HS-5 (cell line): ENCODE data around the gene KDR.

Experiments used
- DNase-seq: peaks from one replicate; pipeline ENCODE4 v3.0.0-alpha.2; 2012; ENCODE audit warnings: low read depth

The KDR gene

GRCh38 chr4:55079451-55080173, 45.8 kb downstream of the KDR start:
- DNase-seq, result no peak

GRCh38 chr4:55078987-55079386, 46.4 kb downstream of the KDR start:
- peak; percentile 9 for DNase-seq

GRCh38 chr4:55077577-55077976, 47.8 kb downstream of the KDR start:
- no peak for DNase-seq

- DNase-seq, result no peak
Observed at GRCh38 chr4:55075823-55076716, 49.3 kb downstream of the KDR start.

GRCh38 chr4:55075376-55075775, 50.0 kb downstream of the KDR start:
- no peak for DNase-seq

- no peak for DNase-seq
Observed at GRCh38 chr4:55074386-55074785, 51.0 kb downstream of the KDR start.

- DNase-seq, result no peak
Observed at GRCh38 chr4:55071951-55072350, 53.4 kb downstream of the KDR start.

- DNase-seq, result no peak
Observed at GRCh38 chr4:55069248-55069647, 56.1 kb downstream of the KDR start.

- DNase-seq, result no peak
Observed at GRCh38 chr4:55068522-55068921, 56.9 kb downstream of the KDR start.

- DNase-seq, result no peak
Observed at GRCh38 chr4:55066018-55066417, 59.4 kb downstream of the KDR start.

- DNase-seq, result no peak
Observed at GRCh38 chr4:55055529-55055928, 69.9 kb downstream of the KDR start.

- no peak for DNase-seq
Observed at GRCh38 chr4:55051532-55051931, 73.9 kb downstream of the KDR start.

GRCh38 chr4:55050418-55050950, 74.9 kb downstream of the KDR start:
- no peak for DNase-seq

- DNase-seq, result no peak
Observed at GRCh38 chr4:55038176-55038890, 87.1 kb downstream of the KDR start.

- no peak for DNase-seq
Observed at GRCh38 chr4:55037728-55038127, 87.7 kb downstream of the KDR start.

GRCh38 chr4:55036405-55036804, 89.0 kb downstream of the KDR start:
- no peak for DNase-seq

- DNase-seq, result no peak
Observed at GRCh38 chr4:55035892-55036291, 89.5 kb downstream of the KDR start.

- no peak for DNase-seq
Observed at GRCh38 chr4:55033296-55033695, 92.1 kb downstream of the KDR start.

- no peak for DNase-seq
Observed at GRCh38 chr4:55032788-55033187, 92.6 kb downstream of the KDR start.

GRCh38 chr4:55032179-55032578, 93.2 kb downstream of the KDR start:
- DNase-seq, result no peak

- no peak for DNase-seq
Observed at GRCh38 chr4:55031158-55031557, 94.2 kb downstream of the KDR start.

- no peak for DNase-seq
Observed at GRCh38 chr4:55030589-55030988, 94.8 kb downstream of the KDR start.
